Heart left ventricle (tissue), 16 donors: ENCODE measurements around the gene SDHB. TPM values are rescaled to one million over a fixed set of nuclear protein-coding genes. Genes with fewer than 3 reads are reported as not detected.

Source experiments
- ATAC-seq, 4 donors: fragments of 200-7000 bp; cut with Tn5 transposase; one replicate each; pipeline ENCODE4 v1.9.1; 2020 to 2022; ENCODE audit warnings: moderate library complexity in 4 of 4, mild to moderate bottlenecking in 3 of 4, moderate number of reproducible peaks in 1 of 4
- DNase-seq, 5 donors: peaks; one replicate each; pipeline ENCODE4 v3.0.0-alpha.2; 2020
- H3K27ac ChIP-seq, 12 donors: fragments of 200-600 bp; sonication (generic) in 4 of 12; one replicate each; pipeline versions ENCODE4 v1.5.0 to v1.8.0; 2016 to 2022; ENCODE audit warnings: mild to moderate bottlenecking in 2 of 12
- H3K27me3 ChIP-seq, 9 donors: fragments of 200-600 bp; sonication (generic) in 2 of 9; one replicate each; pipeline versions ENCODE4 v1.5.1 to v1.8.0; 2016 to 2022; ENCODE audit warnings: mild to moderate bottlenecking in 3 of 9
- H3K36me3 ChIP-seq, 9 donors: fragments of 200-600 bp; sonication (generic) in 2 of 9; one replicate each; pipeline versions ENCODE4 v1.5.0 to v1.8.0; 2018 to 2022; ENCODE audit warnings: mild to moderate bottlenecking in 2 of 9
- H3K4me1 ChIP-seq, 12 donors: fragments of 200-600 bp; sonication (generic) in 4 of 12; one replicate each; pipeline versions ENCODE4 v1.5.0 to v1.8.0; 2016 to 2022; ENCODE audit warnings: mild to moderate bottlenecking in 3 of 12
- H3K4me3 ChIP-seq, 12 donors: fragments of 200-600 bp; sonication (generic) in 4 of 12; one replicate each; pipeline versions ENCODE4 v1.5.0 to v1.8.0; 2017 to 2022; ENCODE audit warnings: mild to moderate bottlenecking in 9 of 12, moderate library complexity in 4 of 12
- H3K9me3 ChIP-seq, 12 donors: fragments of 200-600 bp; sonication (generic) in 4 of 12; one replicate each; pipeline versions ENCODE4 v1.5.0 to v1.8.0; 2016 to 2022; ENCODE audit warnings: mild to moderate bottlenecking in 1 of 12
- POLR2A ChIP-seq, 2 donors: fragments of 450-650 bp; IDR thresholded peaks; one replicate each; pipeline ENCODE4 v1.6.1; 2017; ENCODE audit warnings: antibody characterized with exemption in 2 of 2, mild to moderate bottlenecking in 2 of 2, moderate library complexity in 2 of 2
- WGBS, 4 donors: extraction: QIAGEN DNeasy Blood & Tissue Kit in 2 of 4; methylation state at CpG; one replicate each; pipeline versions ENCODE4 v1.1.5 to v1.1.7; 2013 to 2018; 5-methylcytosine and 5-hydroxymethylcytosine counted together
- intact Hi-C, 10 donors: fragments of 100-400 bp; cut with DNase I; formaldehyde crosslinking; loops; one replicate each; pipeline versions ENCODE4 v1.11.1 to v1.14.2; 2022
- polyA plus RNA-seq, 2 donors: library from polyadenylated mRNA; stranded (reverse); fragments of 200-250 nt; gene quantifications; one replicate each; pipeline ENCODE4 v1.2.3, GENCODE V29; 2013
- total RNA-seq, 9 donors: library from RNA; depleted of rRNA in 2 of 9; stranded (reverse); fragments of >200 nt in 2 of 9; fragmentation: NEBNext Ultra II Directional in 3 of 9; extraction: Animal tissue kit (Norgen Biotek cat#: 25700) in 3 of 9; gene quantifications; one replicate each; pipeline versions ENCODE4 v1.1.0 to v1.2.4, GENCODE V29; 2016 to 2023
- TF ChIP-seq, protein P1 (sequence below), 12 donors: fragments of 200-600 bp; sonication (generic) in 4 of 12; IDR thresholded peaks; one replicate each; pipeline versions ENCODE4 v1.5.0 to v1.8.0; 2018 to 2022; ENCODE audit warnings: antibody characterized with exemption in 12 of 12, mild to moderate bottlenecking in 5 of 12
- donor health status: ischemic (EF 13 %, LVEDD 7.1; RV severe dilation, severe dysfunction).
- donor health status: healthy with polysubstance abuse.
- donor health status: DM: no; HTN: yes; CAD: no.
- donor health status: DM: no; HTN: no; CAD: no.
- donor health status: ischemic (EF 25% LVEDD 6.9; RV normal size, moderate dysfunction).
- donor health status: ischemic (EF 25% LVEDD 5.7; RV mildly dilated, moderate dysfunction).
- donor health status: healthy.
- donor health status: DM: yes; HTN: yes; CAD: no.
- donor health status: ischemic (EF 35%, LVEDD 5.7; RV mildly dilated, moderate dysfunction).
- donor health status: nonischemic (EF 11% LVEDD 7.7; RV severe dilation, severe dysfunction).
- donor health status: DM: yes; HTN: yes; CAD: no.
- donor health status: PGD.
- donor health status: ischemic (EF 29% LVEDD 5.4; RV normal size, mild dysfunction).
- donor health status: nonischemic (EF 23%, LVEDD 6.1; RV moderate dilation, normal function).

The SDHB gene
- total and polyA plus RNA-seq, 11 donors, result 174 to 617 (median 341) TPM

DNA sequence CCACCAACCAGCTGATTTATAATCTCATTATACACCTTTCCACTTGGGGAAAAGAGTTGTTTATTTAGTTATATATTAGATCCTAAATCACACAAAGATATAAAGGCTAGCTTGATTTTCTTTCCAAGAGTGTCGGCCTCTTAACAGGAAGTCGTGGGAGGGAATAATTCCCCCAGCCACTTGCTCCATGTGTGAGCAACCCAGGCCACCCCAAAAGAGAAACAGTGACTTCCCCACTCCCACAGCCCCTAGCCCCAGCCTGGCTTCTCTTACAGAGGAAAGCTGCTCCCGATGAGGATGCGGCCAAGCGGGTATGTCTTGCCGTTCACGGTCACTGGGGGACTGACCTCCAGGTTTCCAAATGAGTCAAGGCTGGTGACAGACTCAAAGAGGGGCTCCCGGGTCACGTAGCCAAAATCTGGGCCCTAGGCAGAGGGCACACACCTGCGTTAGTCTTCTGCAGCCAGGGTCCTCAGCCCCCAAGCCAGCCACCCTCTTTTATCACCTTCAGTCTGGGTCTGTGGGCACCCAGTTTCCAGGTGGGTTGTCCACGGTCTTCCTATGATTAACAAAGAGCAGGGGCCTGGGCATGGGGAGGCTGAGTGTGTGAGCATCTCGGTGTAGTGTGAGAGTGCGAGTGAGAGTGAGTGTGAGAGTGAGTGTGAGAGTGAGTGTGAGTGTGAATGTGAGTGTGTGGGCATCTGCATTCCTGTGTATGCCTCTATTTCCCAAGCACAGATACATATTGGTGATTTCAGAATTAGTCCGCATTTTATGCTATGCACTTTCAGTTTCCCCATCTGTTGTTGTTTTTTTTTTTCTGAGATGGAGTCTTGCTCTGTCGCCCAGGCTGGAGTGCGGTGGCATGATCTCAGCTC lies 25.4 kb upstream of the SDHB start:
- H3K27me3 ChIP-seq, result no peaks in the 10 kb centered on the region
- DNase-seq, result no peak
- intact Hi-C loops, result no loop called here
- H3K27ac ChIP-seq, result no peak overlapping the region
- no peaks in the 10 kb centered on the region for H3K36me3 ChIP-seq
- no peak for ATAC-seq
- H3K4me1 ChIP-seq, result peaks cover 0 to 4% (median 0%) of the 10 kb centered on the region in 12 donors
- H3K4me3 ChIP-seq, result no peak overlapping the region
- H3K9me3 ChIP-seq, result no peaks in the 10 kb centered on the region
- no peak for TF ChIP-seq POLR2A (IDR thresholded peaks at IDR 0.05)
- 82 to 86% (median 83%) methylated on average over 16 of the region's 16 CpGs for WGBS, 4 donors

DNA sequence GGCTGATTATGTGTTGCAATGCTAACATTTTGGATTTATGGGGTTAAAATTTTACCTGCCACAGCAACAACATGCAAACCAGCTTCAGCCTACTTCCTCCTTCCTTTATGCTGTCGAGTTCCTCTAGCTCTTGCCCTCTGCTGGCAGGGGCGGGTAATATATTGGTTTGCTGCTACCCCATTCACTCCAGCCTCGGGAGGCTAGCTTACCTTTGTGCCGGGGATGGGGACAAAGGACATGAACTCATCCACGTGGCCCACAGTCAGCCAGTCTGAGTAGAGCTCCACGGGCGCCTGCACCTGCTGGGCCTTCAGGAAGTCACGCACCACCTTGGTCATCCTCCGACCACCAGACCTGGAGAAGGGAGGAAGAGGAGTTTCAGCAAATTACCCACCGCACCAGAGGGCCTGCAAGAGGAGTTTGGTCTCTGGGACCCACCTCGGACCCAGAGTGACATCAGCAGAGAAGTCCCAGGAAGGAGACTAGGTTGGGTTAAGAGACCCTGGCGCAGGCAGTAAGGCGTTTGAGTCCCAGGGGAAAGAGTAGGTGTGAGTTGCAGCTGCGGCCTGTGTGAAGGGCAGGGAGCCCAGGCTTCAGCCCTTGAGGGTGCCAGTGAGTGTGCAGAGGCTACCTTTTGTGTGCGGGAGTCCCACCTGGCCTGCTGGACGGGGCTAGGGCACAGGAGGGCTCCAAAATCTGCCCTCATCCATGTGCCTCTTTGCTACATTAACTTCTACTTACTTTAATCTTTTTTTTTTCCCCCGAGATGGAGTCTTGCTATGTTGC lies 21.8 kb upstream of the SDHB start:
- no peaks in the 10 kb centered on the region for H3K36me3 ChIP-seq
- WGBS, 4 donors, result 66 to 75% (median 74%) methylated on average over 17 of the region's 17 CpGs

GRCh38 chr1:17071794-17072193 lies 18.0 kb upstream of the SDHB start:
- intact Hi-C loops, result loop anchor here in 1 of 10 donors (2.0 kb wide), 1 partner anchor 17 kb away; no protein-coding TSS in a partner anchor
- no peaks in the 10 kb centered on the region for H3K36me3 ChIP-seq
- no peak for DNase-seq
- H3K9me3 ChIP-seq, result no peaks in the 10 kb centered on the region
- no peak overlapping the region for H3K27ac ChIP-seq
- ATAC-seq, result no peak
- H3K27me3 ChIP-seq, result no peaks in the 10 kb centered on the region
- H3K4me1 ChIP-seq, result no peaks in the 10 kb centered on the region
- TF ChIP-seq, protein P1, sequence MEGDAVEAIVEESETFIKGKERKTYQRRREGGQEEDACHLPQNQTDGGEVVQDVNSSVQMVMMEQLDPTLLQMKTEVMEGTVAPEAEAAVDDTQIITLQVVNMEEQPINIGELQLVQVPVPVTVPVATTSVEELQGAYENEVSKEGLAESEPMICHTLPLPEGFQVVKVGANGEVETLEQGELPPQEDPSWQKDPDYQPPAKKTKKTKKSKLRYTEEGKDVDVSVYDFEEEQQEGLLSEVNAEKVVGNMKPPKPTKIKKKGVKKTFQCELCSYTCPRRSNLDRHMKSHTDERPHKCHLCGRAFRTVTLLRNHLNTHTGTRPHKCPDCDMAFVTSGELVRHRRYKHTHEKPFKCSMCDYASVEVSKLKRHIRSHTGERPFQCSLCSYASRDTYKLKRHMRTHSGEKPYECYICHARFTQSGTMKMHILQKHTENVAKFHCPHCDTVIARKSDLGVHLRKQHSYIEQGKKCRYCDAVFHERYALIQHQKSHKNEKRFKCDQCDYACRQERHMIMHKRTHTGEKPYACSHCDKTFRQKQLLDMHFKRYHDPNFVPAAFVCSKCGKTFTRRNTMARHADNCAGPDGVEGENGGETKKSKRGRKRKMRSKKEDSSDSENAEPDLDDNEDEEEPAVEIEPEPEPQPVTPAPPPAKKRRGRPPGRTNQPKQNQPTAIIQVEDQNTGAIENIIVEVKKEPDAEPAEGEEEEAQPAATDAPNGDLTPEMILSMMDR (IDR thresholded peaks at IDR 0.05), result no peak
- TF ChIP-seq POLR2A (IDR thresholded peaks at IDR 0.05), result no peak
- H3K4me3 ChIP-seq, result no peak overlapping the region
- 68 to 86% (median 82%) methylated on average over 6 of the region's 6 CpGs for WGBS, 4 donors

More for the DNA sequence above, 21.8 kb upstream of the SDHB start:
- no peak for TF ChIP-seq POLR2A (IDR thresholded peaks at IDR 0.05)
- TF ChIP-seq, protein P1 (IDR thresholded peaks at IDR 0.05), result peak in 1 of 12 donors; percentile 37
- Histone ChIP-seq H3K27me3 (no peaks in the 10 kb centered on the region), H3K4me1 (no peaks in the 10 kb centered on the region), H3K4me3 (no peak overlapping the region), H3K27ac (no peak overlapping the region), H3K9me3 (no peaks in the 10 kb centered on the region)
- ATAC-seq, result no peak
- intact Hi-C loops, result no loop called here
- DNase-seq, result no peak

GRCh38 chr1:17070163-17070525 lies 16.3 kb upstream of the SDHB start:
- intact Hi-C loops, result no loop called here
- peak in 1 of 4 donors; percentile 46 for ATAC-seq

More at GRCh38 chr1:17070163-17070525, 16.3 kb upstream of the SDHB start:
- no peak for DNase-seq
- Histone ChIP-seq H3K4me1 (no peaks in the 10 kb centered on the region), H3K27me3 (no peaks in the 10 kb centered on the region), H3K9me3 (peaks cover 0 to 7% (median 1%) of the 10 kb centered on the region in 12 donors), H3K27ac (no peak overlapping the region), H3K36me3 (no peaks in the 10 kb centered on the region), H3K4me3 (no peak overlapping the region)
- TF ChIP-seq, protein P1 (IDR thresholded peaks at IDR 0.05), result no peak
- TF ChIP-seq POLR2A (IDR thresholded peaks at IDR 0.05), result no peak
- WGBS, 4 donors, result 52 to 54% (median 54%) methylated on average over 6 to 10 of the region's 10 CpGs
